Measurements from ENCODE around the gene CELSR1.
"Not testable (repeated sequence)": the region's sequence is repeated elsewhere in the genome, so short reads cannot be mapped to it uniquely, and the experiment has no call there.

CELSR1 gene

DNA sequence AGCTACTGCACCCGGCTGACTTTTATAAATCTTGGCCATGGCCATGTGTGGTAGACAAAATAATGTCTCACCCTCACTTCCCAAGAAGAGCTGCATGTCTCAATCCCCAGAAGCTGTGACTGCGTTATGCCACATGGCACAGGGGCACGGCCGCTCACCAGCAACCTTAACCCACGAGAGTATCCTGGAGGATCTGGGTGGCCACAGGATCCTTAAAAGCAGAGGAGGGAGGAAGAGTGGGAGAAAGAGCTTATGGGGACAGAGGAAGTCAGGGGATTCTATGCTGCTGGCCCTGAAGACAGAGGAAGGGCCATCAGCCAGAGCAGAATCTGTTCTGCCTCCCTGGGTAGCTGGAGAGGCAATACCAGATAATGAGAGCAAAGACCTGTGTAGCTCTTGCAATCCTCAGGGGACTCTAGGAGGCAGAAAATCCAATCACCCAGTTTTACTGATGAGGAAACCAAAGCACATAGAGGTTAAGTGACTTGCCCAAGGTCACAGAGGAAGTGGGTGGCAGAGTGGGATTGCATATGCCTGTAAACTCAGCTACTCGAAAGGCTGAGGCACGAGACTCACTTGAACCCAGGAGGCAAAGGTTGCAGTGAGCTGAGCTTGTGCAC is 55.3 kb downstream of the CELSR1 start:
- no peak for DNase-seq (ENCODE audit: low read depth)

GRCh38 chr22:46481386-46481785 is 56.0 kb downstream of the CELSR1 start:
- DNase-seq (ENCODE audit: low read depth): no peak

GRCh38 chr22:46480396-46480795 is 57.0 kb downstream of the CELSR1 start:
- DNase-seq (ENCODE audit: low read depth): no peak

GRCh38 chr22:46479046-46479445 is 58.4 kb downstream of the CELSR1 start:
- no peak for DNase-seq (ENCODE audit: low read depth)

- no peak for DNase-seq (ENCODE audit: low read depth)
Observed at GRCh38 chr22:46478083-46478551, 59.3 kb downstream of the CELSR1 start.

- no peak for DNase-seq (ENCODE audit: low read depth)
Observed at GRCh38 chr22:46476547-46476941, 60.9 kb downstream of the CELSR1 start.

- DNase-seq (ENCODE audit: low read depth): no peak
Observed at GRCh38 chr22:46473896-46474557, 63.4 kb downstream of the CELSR1 start.

GRCh38 chr22:46473021-46473779 is 64.2 kb downstream of the CELSR1 start:
- no peak for DNase-seq (ENCODE audit: low read depth)

GRCh38 chr22:46472722-46473016 is 64.8 kb downstream of the CELSR1 start:
- no peak for DNase-seq (ENCODE audit: low read depth)

DNA sequence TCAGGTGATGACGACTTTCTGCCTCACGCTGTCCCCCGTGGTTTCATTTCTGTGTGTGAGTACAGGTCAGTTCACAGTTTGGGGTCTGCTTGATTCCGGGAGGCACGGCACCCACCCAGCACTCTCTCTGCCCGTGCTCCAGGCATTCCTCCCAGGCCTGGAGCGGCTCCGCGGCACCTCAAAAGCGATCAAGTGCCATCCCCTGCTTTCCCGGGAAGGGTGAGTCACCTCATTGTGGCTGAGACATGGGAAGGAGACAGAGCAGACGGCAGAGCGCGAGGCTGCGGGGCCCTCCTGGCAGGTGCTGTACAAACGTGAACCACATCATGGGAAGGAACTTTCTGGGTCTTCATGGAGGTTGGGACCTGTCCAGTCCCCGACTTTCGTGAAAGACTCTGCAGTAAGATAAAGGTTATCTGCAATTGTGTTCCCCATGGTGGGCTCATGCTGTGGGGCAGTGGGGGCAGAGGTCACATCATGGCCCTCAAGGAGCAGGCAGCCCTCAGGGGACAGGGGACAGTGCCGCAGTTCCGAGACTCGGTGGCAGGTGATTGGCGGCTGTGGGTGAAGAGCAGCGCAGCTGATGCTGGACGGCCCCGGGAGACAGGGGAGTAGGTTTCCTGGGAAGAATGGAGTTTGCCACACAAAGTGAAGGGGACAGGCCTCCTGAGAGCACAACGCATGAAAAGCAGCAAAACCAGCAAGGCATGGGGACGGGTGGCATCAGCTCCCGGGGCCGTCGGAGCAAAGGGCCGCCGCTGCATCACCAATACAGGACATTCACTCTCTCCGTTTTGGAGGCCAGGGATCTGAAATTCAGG is 65.3 kb downstream of the CELSR1 start:
- DNase-seq (ENCODE audit: low read depth): no peak

DNA sequence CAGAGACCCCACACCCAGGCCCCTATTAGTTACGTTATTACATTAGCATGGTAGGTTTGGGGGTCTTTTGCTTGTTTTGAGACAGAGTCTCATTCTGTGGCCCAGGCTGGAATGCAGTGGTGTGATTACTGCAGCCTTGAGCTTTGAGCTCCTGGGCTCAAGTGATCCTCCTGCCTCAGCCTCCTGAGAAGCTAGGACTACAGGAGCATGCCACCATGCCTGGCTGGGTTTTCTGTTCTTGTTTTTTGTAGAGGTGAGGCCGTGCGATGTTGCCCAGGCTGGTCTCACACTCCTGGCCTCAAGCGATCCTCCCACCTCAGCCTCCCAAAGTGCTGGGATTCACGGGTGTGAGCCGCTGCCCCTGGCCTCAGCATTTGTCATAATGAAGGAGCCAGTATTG is 66.1 kb downstream of the CELSR1 start:
- not testable (repeated sequence) for DNase-seq (ENCODE audit: low read depth)

DNA sequence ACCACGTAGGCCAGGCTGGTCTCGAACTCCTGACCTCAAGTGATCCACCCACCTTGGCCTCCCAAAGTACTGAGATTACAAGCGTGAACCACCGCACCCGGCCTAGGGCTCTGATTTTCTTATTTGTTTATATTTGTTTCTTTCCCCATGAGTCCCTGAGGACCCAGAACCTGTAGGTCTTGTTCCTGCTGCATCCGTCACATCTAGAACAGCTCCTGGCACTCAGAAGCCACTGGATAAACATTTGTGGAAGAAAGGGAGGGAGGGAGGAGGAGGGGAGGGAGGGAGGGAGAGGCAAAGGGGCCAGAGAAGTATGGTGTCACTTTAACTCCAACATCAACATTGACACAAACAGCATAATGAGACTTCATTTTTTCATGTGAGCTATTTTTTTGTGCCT is 67.7 kb downstream of the CELSR1 start:
- DNase-seq (ENCODE audit: low read depth): no peak

- no peak for DNase-seq (ENCODE audit: low read depth)
Observed at GRCh38 chr22:46467006-46467405, 70.4 kb downstream of the CELSR1 start.

DNA sequence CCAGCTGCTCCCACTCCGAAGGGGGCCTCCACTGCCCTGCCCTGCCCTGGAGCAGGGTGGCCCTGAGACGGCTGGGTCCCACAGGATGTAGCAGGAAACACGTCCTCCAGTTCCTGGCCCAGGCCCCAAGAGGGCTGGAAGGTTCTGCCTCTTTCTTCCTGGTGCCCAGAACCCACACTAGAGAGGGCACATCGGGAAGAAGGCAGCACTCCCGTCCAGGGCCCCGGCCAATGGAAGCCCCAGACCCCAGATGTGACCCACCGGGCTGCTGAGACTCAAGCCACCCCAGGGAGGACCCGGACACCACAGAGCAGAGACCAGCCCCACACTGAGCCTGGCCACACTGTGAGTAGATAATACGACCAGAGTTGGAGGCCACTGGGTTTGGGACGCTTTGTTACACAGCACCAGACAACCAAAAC is 71.2 kb downstream of the CELSR1 start:
- no peak for DNase-seq (ENCODE audit: low read depth)

- DNase-seq (ENCODE audit: low read depth): no peak
Observed at GRCh38 chr22:46465793-46466192, 71.6 kb downstream of the CELSR1 start.

- DNase-seq (ENCODE audit: low read depth): no peak
Observed at GRCh38 chr22:46465345-46465720, 72.1 kb downstream of the CELSR1 start.

- DNase-seq (ENCODE audit: low read depth): no peak
Observed at GRCh38 chr22:46464701-46465344, 72.6 kb downstream of the CELSR1 start.

DNA sequence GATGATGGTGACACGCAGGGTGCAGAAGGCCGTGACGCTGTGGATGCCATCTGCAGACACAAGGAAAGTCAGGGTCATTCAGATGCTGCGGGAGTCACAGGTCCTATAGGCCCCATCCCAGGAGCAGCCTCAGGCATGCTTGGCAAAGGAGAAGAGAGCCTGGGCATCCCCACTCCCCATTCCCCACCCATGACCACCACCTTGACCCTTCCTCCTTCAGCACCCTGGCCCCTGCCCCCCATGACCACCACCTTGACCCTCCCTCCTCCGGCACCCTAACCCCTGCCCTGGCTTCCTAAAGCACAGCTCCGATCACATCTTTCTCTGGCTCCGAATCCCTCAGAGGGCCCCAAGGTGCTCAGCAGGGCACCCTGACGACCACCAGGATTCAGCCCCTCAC is 73.1 kb downstream of the CELSR1 start:
- no peak for DNase-seq (ENCODE audit: low read depth)

GRCh38 chr22:46463435-46464227 is 73.8 kb downstream of the CELSR1 start:
- no peak for DNase-seq (ENCODE audit: low read depth)

DNA sequence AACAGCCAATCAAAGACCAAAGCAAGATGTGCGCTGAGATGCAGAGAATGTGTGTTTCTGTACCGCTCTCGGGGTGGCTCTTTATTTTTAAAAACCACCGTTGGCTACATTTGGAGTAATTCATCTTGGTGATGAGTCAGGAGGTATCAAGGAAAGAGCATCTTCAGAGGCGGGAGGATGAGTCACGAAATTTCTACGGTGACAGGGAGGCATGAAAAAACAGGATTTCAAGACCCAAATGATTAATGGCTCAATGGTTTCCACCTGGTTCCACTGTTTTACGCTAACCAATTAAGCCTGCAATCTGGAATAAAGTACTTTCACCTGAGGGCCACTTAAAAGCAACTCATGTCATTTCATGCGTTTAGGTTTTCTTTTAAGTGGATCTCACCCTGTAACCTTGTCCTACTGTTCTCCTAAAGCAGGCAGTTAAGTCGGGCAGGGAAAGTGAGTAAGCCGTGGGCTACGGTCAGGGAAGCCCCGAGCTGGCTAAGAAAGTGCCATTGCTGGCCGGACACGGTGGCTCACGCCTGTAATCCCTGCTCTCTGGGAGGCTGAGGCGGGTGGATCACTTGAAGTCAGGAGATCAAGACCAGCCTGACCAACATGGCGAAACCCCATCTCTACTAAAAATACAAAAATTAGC is 74.6 kb downstream of the CELSR1 start:
- no peak for DNase-seq (ENCODE audit: low read depth)
